Measurements from ENCODE around the gene CPN2. TPM values are rescaled to one million over a fixed set of nuclear protein-coding genes. Genes with fewer than 3 reads are reported as not detected.

CPN2 gene
- total RNA-seq, 2 experiments from 2014 or later: not detected

DNA sequence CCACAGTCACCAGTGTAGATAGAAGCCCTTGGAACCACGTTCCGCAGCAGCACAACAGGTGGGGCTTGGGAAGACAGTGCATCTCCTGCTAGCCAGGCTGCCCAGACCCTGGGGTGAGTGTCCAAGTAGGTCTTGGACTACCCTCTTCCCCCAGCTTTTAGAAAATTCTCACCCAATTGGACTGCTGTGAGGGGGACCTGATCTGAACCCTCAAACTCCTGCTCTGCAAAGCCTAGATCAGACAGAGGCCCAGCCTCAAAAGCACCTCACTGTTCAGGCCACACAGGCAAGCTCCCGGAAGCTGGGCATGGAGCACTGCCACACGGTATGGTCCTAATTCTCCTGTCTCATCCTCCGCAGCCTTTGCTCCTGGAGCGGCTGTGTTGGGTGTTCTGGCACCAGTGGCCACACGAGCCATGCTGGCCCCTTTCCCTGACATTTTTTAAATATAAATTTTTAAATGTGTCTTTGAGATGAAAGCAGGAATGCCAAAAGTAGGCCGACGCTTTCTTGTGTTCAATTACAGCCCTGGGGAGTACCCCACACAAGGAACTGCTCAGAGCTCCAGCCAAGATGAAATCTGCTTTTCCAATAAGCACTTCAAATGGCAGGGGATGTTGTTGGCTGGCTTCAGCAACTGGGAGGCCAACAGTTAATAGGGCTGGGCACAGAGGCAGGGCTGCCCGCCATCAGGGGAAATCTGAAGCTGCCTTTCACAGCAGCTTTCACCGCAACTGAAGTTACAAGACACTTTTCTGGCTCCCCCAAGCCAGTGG is 40.9 kb downstream of the CPN2 start:
- Mint-ChIP-seq H3K4me1 (peaks cover 29% of the 10 kb centered on the region), H3K36me3 (no peaks in the 10 kb centered on the region), H3K9me3 (no peaks in the 10 kb centered on the region), H3K27ac (no peak overlapping the region), H3K4me3 (no peak overlapping the region), H3K27me3 (peaks cover 42% of the 10 kb centered on the region)
- DNase-seq: no peak

DNA sequence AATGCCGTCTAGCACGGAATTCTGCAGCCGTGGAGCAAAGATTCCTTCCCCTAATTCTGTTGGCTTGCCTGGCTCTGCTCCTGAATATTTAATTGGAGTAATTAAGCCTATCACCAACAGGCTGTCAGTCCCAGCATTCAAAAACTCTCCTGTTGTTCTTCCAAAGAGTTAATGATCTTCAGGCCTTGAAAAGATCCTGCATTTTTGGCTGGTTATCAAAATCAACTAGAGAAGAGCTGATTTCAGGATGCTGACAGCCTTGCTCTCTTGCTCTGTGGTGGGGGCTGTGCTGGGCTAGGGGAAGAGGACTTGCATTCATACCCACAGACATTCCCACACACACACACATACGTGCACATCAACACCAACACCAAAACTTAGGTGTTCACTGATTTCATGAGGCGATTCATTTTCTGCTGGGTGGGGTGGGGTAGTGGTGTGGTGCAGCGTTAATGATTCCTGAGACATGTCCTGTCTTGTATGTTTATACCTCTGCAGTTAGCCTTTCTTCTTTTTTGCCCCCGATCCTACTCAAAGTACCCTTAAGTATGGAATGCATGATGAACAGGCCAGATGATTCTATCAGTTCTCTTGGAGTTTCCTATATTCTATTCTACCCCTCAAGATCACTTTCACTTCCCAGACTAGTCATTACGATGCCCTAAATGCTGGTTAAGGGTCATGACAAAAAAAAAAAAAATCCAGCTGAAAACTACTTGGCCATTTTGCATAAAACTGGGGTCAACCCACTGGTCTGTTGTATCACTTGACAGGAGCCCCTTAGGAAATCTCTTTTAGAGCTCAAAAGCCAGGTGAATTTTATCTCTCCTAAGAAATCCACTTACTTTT is 42.3 kb downstream of the CPN2 start:
- H3K4me1 Mint-ChIP-seq: peaks cover 28% of the 10 kb centered on the region
- H3K27me3 Mint-ChIP-seq: peaks cover 35% of the 10 kb centered on the region
- H3K9me3 Mint-ChIP-seq: no peaks in the 10 kb centered on the region
- H3K27ac Mint-ChIP-seq: no peak overlapping the region
- peaks cover 2% of the 10 kb centered on the region for H3K36me3 Mint-ChIP-seq
- H3K4me3 Mint-ChIP-seq: no peak overlapping the region
- DNase-seq: no peak

DNA sequence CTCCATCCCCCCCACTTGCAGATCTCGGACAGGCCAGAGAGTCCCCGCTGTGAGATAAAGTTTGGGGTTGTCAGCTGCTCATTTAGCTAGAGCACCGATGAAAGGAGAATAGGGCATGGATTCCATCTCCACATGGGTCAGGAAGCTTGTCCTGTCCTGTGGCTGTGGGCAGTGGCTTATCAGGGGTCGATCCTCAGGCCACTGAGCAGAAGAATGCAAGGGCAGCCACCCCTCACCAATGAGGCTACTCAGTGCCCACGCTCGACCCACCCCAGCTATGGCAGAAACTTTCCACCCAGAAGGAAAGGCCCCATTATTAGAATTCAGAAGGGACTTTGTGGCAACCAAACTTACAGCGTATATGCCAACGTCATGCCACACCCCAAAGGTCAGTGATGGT is 43.3 kb downstream of the CPN2 start:
- H3K4me1 Mint-ChIP-seq: peaks cover 28% of the 10 kb centered on the region
- peaks cover 2% of the 10 kb centered on the region for H3K36me3 Mint-ChIP-seq
- H3K9me3 Mint-ChIP-seq: no peaks in the 10 kb centered on the region
- no peak overlapping the region for H3K4me3 Mint-ChIP-seq
- no peak overlapping the region for H3K27ac Mint-ChIP-seq
- DNase-seq: no peak
- H3K27me3 Mint-ChIP-seq: peaks cover 26% of the 10 kb centered on the region

DNA sequence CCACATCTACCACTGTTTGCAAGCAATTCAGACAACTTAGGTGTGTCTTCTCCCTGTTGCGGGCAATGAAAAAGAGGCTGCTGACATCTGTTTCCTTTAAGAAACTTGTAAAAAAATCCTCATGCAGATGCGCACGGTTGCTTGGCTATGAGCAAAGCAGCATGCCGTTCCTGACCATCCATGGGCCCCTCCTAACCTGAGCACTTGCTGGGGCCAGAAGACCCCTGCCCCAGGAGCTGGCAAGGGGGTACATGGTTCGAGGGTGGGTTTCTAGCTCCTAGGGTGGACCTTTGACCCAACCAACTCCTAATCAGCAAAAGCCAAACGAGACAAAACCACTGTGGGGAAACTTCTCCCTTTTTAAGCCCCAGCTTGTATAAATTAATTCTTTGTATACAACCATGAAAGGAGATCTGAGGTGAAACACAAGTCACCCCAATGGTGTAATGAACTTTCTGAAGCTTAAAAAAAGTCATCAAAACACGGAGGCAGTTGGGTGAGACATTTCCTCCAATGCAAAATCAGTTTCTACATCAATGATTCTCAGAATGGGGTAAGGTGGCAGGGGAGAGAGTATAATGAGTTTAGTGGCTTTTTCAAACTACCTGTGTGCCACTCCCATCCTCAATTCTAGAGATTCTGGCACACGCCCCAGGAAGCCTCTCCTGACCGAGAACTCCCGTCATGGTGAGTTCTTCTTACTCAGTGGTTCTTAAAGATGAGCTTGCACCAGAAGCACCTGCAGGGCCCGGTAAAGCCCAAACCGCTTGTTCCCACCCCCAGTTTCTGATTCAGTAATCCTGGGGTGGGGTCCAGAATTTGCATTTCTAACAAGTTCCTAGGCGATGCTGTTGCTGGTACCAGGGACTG is 44.1 kb downstream of the CPN2 start:
- Mint-ChIP-seq H3K4me1 (peaks cover 28% of the 10 kb centered on the region), H3K9me3 (no peaks in the 10 kb centered on the region)

DNA sequence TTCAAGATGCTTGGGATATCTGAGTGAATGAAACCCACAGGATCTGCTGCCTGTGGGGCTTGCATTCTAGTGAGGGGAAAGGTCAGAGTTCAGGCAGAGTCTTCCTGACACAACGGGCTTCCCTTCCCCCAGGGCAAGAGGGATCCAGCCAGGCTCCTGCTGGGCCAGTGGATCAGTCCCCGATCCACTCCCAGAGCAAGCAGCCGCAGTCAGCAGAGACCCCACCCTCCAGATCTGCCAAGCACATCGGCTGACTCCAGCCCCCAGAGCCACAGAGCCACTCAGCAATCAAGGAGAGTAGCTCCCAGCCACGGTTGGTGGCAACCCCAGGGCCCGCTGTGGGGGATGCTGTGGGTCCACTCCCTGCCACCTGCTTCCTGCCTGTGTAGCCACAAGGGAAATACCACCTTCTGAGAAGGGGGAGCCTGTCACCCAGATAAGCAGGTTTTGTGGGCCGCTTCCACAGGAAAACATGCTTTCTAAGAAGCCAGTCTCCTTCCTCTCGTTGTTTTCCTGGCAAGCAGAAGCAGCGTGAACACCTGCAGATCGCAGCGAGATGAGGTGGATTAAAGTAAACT is 44.9 kb downstream of the CPN2 start:
- H3K36me3 Mint-ChIP-seq: peaks cover 2% of the 10 kb centered on the region
- peaks cover 28% of the 10 kb centered on the region for H3K4me1 Mint-ChIP-seq
- peak overlapping the region; percentile 59 for H3K4me3 Mint-ChIP-seq

More for the DNA sequence above, 44.1 kb downstream of the CPN2 start:
- DNase-seq: no peak
- Mint-ChIP-seq H3K4me3 (peak overlapping the region; percentile 59), H3K36me3 (peaks cover 2% of the 10 kb centered on the region), H3K27me3 (peaks cover 18% of the 10 kb centered on the region), H3K27ac (peak overlapping the region; percentile 55)

DNA sequence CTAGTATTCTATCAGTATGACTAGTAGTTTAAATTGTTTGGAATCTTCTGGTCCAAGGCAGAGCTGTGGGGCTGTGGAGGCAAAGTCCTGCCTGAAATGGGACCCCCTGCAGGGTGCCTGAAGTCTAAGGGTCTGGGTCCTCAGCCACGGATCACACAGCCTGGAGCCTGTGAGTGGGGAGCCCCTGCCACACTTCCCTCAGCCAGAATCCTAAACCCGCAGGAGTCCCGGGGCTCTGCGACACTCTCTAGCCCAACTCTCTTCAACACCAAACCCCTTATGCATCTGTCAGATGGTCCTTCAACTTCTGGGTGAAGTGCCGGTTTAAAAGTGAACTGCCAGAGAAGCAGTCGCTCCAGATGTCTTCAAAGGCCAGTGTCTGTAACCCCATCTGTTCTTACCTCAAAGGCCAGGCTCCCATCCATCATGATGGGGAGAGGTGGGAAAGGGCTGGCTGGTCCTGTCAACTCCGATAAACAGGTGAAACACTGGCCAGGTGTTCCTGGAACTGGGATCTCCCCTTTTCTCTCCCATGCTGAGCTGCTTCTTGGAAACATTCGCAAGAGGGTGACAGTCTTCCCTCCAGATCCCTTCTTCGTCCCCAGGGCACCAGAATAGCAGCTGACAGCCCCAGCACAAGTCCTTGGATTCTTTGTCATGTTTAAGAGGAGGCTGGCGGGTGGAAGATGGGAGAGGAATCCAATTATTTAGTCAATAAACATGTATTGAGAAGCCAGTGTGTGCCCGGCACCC is 45.6 kb downstream of the CPN2 start:
- no peaks in the 10 kb centered on the region for H3K9me3 Mint-ChIP-seq
- peaks cover 2% of the 10 kb centered on the region for H3K36me3 Mint-ChIP-seq
- no peak overlapping the region for H3K27ac Mint-ChIP-seq
- peaks cover 13% of the 10 kb centered on the region for H3K27me3 Mint-ChIP-seq
- peaks cover 28% of the 10 kb centered on the region for H3K4me1 Mint-ChIP-seq
- H3K4me3 Mint-ChIP-seq: no peak overlapping the region
- DNase-seq: no peak

More for the DNA sequence above, 44.9 kb downstream of the CPN2 start:
- peak overlapping the region; percentile 55 for H3K27ac Mint-ChIP-seq
- no peaks in the 10 kb centered on the region for H3K9me3 Mint-ChIP-seq
- peaks cover 13% of the 10 kb centered on the region for H3K27me3 Mint-ChIP-seq
- DNase-seq: peak; percentile 55

DNA sequence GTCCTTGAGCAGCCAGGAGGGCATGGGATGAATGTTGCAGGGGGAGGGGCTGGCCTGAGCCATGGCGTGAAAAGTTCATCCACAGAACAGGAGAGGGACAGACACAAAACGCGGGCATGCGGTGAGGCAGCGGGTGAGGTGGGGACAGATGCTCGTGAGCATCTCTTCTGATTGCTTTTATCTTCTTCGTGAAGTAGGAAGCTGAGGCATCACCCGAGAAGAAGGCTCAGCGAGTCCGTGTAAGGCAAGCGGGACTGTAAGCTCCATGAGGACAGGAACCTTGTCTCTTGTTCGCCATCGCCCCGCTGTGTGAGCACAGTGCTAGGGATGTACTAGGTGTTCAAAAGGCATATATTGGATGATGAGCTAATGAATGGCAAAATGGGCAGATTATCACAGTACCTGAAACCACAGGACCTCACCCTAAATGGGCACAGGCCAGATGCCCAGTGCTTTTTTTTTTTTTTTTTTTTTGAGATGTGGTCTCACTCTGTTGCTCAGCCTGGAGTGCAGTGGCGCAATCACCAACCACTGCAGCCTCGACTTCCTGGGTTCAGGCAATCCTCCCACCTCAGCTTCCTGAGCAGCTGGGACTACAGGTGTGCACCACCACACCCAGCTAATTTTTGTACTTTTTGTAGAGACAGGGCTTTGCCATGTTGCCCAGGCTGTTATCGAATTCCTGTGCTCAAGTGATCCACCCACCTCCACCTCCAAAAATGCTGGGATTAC is 46.8 kb downstream of the CPN2 start:
- no peak overlapping the region for H3K27ac Mint-ChIP-seq
- H3K36me3 Mint-ChIP-seq: peaks cover 2% of the 10 kb centered on the region
- no peak for DNase-seq
- peaks cover 19% of the 10 kb centered on the region for H3K27me3 Mint-ChIP-seq
- no peak overlapping the region for H3K4me3 Mint-ChIP-seq
- H3K4me1 Mint-ChIP-seq: peaks cover 32% of the 10 kb centered on the region
- no peaks in the 10 kb centered on the region for H3K9me3 Mint-ChIP-seq

DNA sequence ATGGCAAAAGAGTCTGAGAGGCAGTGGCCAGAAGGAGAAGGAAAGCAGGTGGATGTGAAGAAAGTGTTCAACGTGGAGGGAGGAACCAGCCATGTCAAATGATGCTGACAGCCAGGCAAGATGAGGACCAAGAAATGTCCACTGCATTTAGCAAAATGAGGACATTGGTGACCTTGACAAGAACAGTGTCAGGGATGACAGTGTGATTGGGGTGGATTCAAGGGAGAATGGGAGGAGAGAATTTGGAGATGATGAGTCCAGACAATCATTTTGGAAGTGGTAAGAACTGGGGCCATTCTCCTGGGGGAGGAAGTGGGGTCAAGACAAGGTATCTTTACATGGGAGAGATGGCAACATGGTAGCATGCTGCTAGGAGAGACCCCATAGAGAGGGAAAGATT is 47.4 kb downstream of the CPN2 start:
- no peak overlapping the region for H3K4me3 Mint-ChIP-seq
- DNase-seq: no peak

DNA sequence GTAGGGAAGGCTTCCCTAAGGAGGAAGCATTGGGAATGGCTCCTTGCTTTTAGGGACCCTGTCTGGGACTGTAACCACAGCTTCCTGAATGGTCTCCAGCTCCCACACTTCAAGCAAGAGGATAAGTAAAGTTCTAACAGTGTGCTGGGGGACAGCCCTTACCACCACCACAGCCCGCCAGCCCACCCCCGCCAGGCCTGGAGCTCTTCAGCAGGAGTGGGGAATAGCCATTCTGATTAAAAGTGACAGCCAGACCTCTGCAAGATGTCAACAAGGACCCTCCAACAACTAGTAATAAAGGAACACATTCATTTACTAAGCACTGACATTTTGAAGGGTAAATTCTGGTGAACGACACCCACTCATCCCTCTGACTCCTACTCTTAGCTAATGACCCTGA is 49.4 kb downstream of the CPN2 start:
- Mint-ChIP-seq H3K27me3 (peaks cover 22% of the 10 kb centered on the region), H3K27ac (no peak overlapping the region)

More for the DNA sequence above, 47.4 kb downstream of the CPN2 start:
- no peak overlapping the region for H3K27ac Mint-ChIP-seq
- peaks cover 2% of the 10 kb centered on the region for H3K36me3 Mint-ChIP-seq
- peaks cover 28% of the 10 kb centered on the region for H3K4me1 Mint-ChIP-seq
- H3K27me3 Mint-ChIP-seq: peaks cover 16% of the 10 kb centered on the region
- no peaks in the 10 kb centered on the region for H3K9me3 Mint-ChIP-seq

DNA sequence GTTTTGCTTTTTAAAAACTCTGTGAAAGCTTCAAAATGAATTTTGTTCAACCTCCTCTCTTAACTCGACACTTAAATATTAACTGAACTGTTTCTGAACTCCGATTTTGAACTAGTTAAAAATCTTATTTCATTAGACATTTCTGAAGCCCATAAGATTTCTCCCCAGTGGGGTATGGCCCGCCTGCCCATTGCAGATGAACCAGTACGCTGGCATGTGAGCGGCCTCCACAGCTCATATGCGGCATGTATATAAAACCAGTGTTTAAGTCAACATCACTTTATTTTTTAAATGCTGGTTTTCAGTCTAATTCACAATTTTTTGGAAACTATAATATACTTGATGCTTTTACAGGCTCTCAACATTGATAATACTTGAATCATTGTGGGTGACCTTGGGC is 50.2 kb downstream of the CPN2 start:
- H3K36me3 Mint-ChIP-seq: peaks cover 2% of the 10 kb centered on the region
- no peaks in the 10 kb centered on the region for H3K9me3 Mint-ChIP-seq
- no peak overlapping the region for H3K4me3 Mint-ChIP-seq
- no peak overlapping the region for H3K27ac Mint-ChIP-seq
- H3K4me1 Mint-ChIP-seq: peaks cover 9% of the 10 kb centered on the region
- no peak for DNase-seq
- peaks cover 27% of the 10 kb centered on the region for H3K27me3 Mint-ChIP-seq

More for the DNA sequence above, 49.4 kb downstream of the CPN2 start:
- Mint-ChIP-seq H3K9me3 (no peaks in the 10 kb centered on the region), H3K4me1 (peaks cover 16% of the 10 kb centered on the region), H3K36me3 (peaks cover 2% of the 10 kb centered on the region), H3K4me3 (no peak overlapping the region)
- DNase-seq: no peak

DNA sequence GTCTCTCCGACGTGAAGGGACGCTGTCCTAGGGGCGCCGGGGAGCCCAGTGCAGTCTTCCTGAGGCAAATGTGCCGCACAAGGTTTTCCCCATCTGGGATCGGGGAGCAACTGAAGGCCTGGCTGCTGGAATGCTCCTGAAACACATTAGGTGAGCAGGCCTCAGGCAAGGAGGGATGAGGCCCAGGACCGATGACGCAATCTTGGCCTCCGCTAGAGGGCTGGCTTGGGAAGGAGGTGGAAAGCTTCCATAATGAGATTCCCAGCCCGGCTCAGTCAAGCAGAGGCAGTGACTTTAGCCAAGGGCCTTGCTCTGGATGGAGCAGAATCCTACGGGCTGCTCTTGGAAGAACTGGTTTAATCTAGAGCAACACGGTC is 50.8 kb downstream of the CPN2 start:
- peaks cover 27% of the 10 kb centered on the region for H3K27me3 Mint-ChIP-seq
- H3K36me3 Mint-ChIP-seq: peaks cover 2% of the 10 kb centered on the region
- H3K4me1 Mint-ChIP-seq: peaks cover 7% of the 10 kb centered on the region
- no peak overlapping the region for H3K27ac Mint-ChIP-seq
- no peak for DNase-seq
- H3K9me3 Mint-ChIP-seq: no peaks in the 10 kb centered on the region
- H3K4me3 Mint-ChIP-seq: no peak overlapping the region

DNA sequence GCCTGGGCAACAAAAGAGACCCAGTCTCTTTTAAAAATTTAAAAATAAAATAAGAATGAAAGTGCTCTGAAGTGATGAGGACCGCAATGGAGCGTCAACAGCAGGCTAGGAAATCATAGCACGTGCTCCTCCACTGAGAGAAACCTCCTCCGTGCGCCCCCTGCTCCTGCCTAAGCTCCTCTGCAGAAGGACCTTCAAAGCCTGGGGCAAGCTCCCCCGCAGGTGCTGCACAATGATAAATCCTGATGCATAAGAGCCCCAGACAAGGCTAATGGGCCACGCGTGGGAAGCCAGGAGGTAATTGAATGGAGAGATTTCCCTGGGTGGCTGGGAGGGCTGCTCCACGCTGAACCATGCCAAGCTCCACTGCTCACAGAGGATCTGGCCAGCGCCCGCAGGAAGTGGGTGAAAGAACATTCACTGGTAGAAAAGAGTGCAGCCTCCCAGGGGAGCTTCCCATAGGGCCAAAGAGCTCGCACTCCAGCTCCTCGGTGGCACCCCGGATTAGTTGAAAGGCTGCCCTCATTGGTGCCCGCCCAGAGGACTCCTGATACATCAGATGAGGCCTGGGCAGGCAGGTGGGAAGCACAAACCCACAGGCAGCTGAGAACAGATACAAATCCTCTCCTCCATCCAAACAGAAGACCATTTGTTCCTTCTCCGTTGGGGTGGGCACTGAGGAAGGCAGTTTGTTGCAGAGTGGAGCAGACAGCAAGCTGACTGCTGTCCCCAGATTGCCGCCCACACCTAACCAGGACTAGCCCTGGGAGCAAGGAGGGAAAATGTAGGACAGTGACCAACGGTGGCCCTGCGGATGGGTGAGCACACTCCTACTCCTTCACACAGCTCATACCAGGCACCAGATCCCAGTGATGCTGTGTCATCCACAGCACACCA is 52.5 kb downstream of the CPN2 start:
- Mint-ChIP-seq H3K27ac (no peak overlapping the region), H3K4me1 (peaks cover 4% of the 10 kb centered on the region), H3K27me3 (peaks cover 30% of the 10 kb centered on the region), H3K36me3 (no peaks in the 10 kb centered on the region), H3K9me3 (no peaks in the 10 kb centered on the region), H3K4me3 (no peak overlapping the region)
- DNase-seq: no peak
